Measurements from ENCODE around the gene TRRAP. TPM values are rescaled to one million over a fixed set of nuclear protein-coding genes. Genes with fewer than 3 reads are reported as not detected.

Gene TRRAP
- total and polyA plus RNA-seq, 2 of the 4 experiments (the other 2 are of a cell fraction) = 12.5 to 18.1 TPM

DNA sequence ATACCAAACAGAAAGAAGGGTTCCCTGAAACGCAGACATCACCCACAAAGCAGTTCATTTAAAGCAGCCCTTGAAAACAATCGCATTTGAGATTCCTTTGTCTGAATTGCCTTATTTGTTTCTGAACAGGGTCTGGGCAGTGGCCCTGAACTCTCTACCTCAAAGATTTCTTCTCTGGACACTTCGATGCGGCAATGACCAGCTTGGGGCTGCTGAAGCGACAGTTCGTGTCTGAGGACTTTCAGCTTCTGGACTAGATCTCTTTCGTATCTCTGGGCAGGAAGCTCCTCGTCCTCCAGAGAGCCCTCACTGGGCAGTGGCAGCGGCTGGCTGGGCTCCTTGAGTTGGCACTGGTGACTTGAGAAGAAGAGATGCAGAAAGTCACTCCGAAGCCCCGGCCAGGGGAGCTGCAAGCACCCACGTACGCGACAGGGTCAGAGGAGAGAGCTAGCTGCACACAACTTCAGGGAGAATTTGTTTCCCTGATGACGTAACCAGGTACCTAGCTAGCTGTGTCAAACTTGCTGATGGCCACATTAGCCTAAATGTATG is 169.3 kb downstream of the TRRAP start:
- TF ChIP-seq NFE2L2 (IDR thresholded peaks at IDR 0.05; ENCODE audit: low read depth, low read length) = no peak
- intact Hi-C loops (cut with micrococcal nuclease) = no loop called here
- no TSS peak for BruUV-seq (replicated peaks)

More for the DNA sequence above, 169.3 kb downstream of the TRRAP start:
- CTCF ChIA-PET = no interaction called here
- H2BK15ac ChIP-seq (ENCODE audit: low read depth, low read length) = no peak overlapping the region
- no peaks in the 10 kb centered on the region for H3K9me3 ChIP-seq (ENCODE audit: control insufficient read depth, insufficient read depth, low read length)
- dilution Hi-C loops (cut with HindIII; ENCODE audit: low sequenced_read_pairs, unreplicated experiment) = no loop called here
- no peaks in the 10 kb centered on the region for H4K20me1 ChIP-seq (ENCODE audit: insufficient read depth, low read length)
- no peak overlapping the region for H2AK5ac ChIP-seq (ENCODE audit: low read depth, low read length)
- peaks cover 6% of the 10 kb centered on the region; the same call in 1 of the 2 replicates for H3K9me1 ChIP-seq (ENCODE audit: insufficient read depth, low read length)
- peaks cover 1% of the 10 kb centered on the region; the same call in 1 of the 2 replicates for H3K4me1 ChIP-seq (ENCODE audit: control insufficient read depth, insufficient read depth, low read length)
- H3K4me3 ChIP-seq (ENCODE audit: insufficient read depth, low read depth, low read length) = no peak overlapping the region
- no peak overlapping the region for H4K91ac ChIP-seq (ENCODE audit: insufficient read depth, low read depth, low read length)
- no peak overlapping the region for H2BK120ac ChIP-seq (ENCODE audit: low read depth, low read length)
- ATAC-seq (ENCODE audit: low read depth) = no peak
- peaks cover 22 to 60% of the 10 kb centered on the region in 2 experiments for H3K79me1 ChIP-seq (ENCODE audit: low read depth in 1 of 2, low read length in 2 of 2)
- H3K56ac ChIP-seq (ENCODE audit: extremely low read depth, insufficient read depth, low read length) = no peak overlapping the region
- H2AFZ ChIP-seq (replicated peaks; ENCODE audit: low read length, poor library complexity) = no peak overlapping the region
- H4K8ac ChIP-seq (ENCODE audit: low read depth in 2 of 2, low read length in 2 of 2) = no peak overlapping the region
- in situ Hi-C loops (cut with MboI; ENCODE audit: low sequenced_read_pairs) = no loop called here
- no peak overlapping the region for H3K4ac ChIP-seq (ENCODE audit: low read depth, low read length)
- no peak for DNase-seq
- H3K18ac ChIP-seq (ENCODE audit: low read depth, low read length) = no peak overlapping the region
- no peak overlapping the region for H3K4me2 ChIP-seq (ENCODE audit: low read depth, low read length)
- H2AK9ac ChIP-seq (replicated peaks; ENCODE audit: low read depth, low read length, poor library complexity) = no peak overlapping the region
- no peak overlapping the region for H3K14ac ChIP-seq (replicated peaks; ENCODE audit: low read depth, low read length)
- no peak overlapping the region for H4K5ac ChIP-seq (ENCODE audit: low read depth, low read length)
- H2BK20ac ChIP-seq (ENCODE audit: low read depth, low read length) = no peak overlapping the region
- H3K23ac ChIP-seq (ENCODE audit: low read depth, low read length) = no peak overlapping the region
- no peak overlapping the region for H3K27ac ChIP-seq (ENCODE audit: insufficient read depth, low read length)
- H3K9ac ChIP-seq (ENCODE audit: low read depth, low read length) = no peak overlapping the region
- WGBS, 2 experiments (ENCODE audit: extremely low coverage in 2 of 2, insufficient read length in 1 of 2) = 94% methylated on average over 12 of the region's 15 CpGs; no CpG with 5 or more reads in 1 of the 2 experiments
- POLR2A ChIA-PET (ENCODE audit: unreplicated experiment) = no interaction called here
- H3K27me3 ChIP-seq (ENCODE audit: control insufficient read depth, insufficient read depth, low read length) = no peaks in the 10 kb centered on the region
- no peak overlapping the region for H2BK5ac ChIP-seq (ENCODE audit: low read depth, low read length, poor library complexity, severe bottlenecking)
- H3K36me3 ChIP-seq (ENCODE audit: control insufficient read depth, insufficient read depth, low read length) = peaks cover 62% of the 10 kb centered on the region
